Mucosa of stomach (tissue), 1 donor: ENCODE results near the gene RIPK4.
A peak's percentile ranks its signal among the peaks of the same experiment; 100 is the strongest.

Source experiments
- H3K27me3 ChIP-seq: one replicate; pipeline ENCODE4 v1.7.0; 2013; ENCODE audit warnings: mild to moderate bottlenecking, low read length; ENCODE audit not compliant: control insufficient read depth, insufficient read depth
- H3K36me3 ChIP-seq: one replicate; pipeline ENCODE4 v1.7.0; 2013; ENCODE audit warnings: low read length; ENCODE audit not compliant: control insufficient read depth, insufficient read depth
- H3K4me1 ChIP-seq: one replicate; pipeline ENCODE4 v1.7.0; 2013; ENCODE audit warnings: mild to moderate bottlenecking, low read length; ENCODE audit not compliant: control insufficient read depth, insufficient read depth
- H3K4me3 ChIP-seq: one replicate; pipeline ENCODE4 v1.7.0; 2013; ENCODE audit warnings: low read length
- H3K9ac ChIP-seq: one replicate; pipeline ENCODE4 v1.7.0; 2013; ENCODE audit warnings: mild to moderate bottlenecking, low read length, moderate library complexity
- H3K9me3 ChIP-seq: one replicate; pipeline ENCODE4 v1.7.0; 2013; ENCODE audit warnings: mild to moderate bottlenecking, low read length, moderate library complexity; ENCODE audit not compliant: control insufficient read depth
- donor health status: Pancreatic carcinoma.

The RIPK4 gene

GRCh38 chr21:41772351-41773080 lies 5.7 kb upstream of the RIPK4 start:
- H3K27me3 ChIP-seq = peaks cover 23% of the 10 kb centered on the region

GRCh38 chr21:41771625-41771945 lies 4.7 kb upstream of the RIPK4 start:
- Histone ChIP-seq H3K9ac (no peak overlapping the region), H3K4me1 (peaks cover 24% of the 10 kb centered on the region), H3K27me3 (peaks cover 30% of the 10 kb centered on the region), H3K36me3 (no peaks in the 10 kb centered on the region), H3K9me3 (no peaks in the 10 kb centered on the region), H3K4me3 (no peak overlapping the region)

More at GRCh38 chr21:41772351-41773080, 5.7 kb upstream of the RIPK4 start:
- Histone ChIP-seq H3K9ac (no peak overlapping the region), H3K9me3 (no peaks in the 10 kb centered on the region), H3K4me3 (no peak overlapping the region), H3K4me1 (peaks cover 24% of the 10 kb centered on the region), H3K36me3 (no peaks in the 10 kb centered on the region)

- peaks cover 33% of the 10 kb centered on the region for H3K27me3 ChIP-seq
These were observed 4.2 kb upstream of the RIPK4 start for GRCh38 chr21:41770901-41771624.

GRCh38 chr21:41769933-41770332 lies 3.1 kb upstream of the RIPK4 start:
- Histone ChIP-seq H3K36me3 (no peaks in the 10 kb centered on the region), H3K9me3 (no peaks in the 10 kb centered on the region), H3K4me1 (peaks cover 24% of the 10 kb centered on the region), H3K27me3 (peaks cover 33% of the 10 kb centered on the region), H3K9ac (no peak overlapping the region), H3K4me3 (no peak overlapping the region)

More at GRCh38 chr21:41770901-41771624, 4.2 kb upstream of the RIPK4 start:
- Histone ChIP-seq H3K4me3 (no peak overlapping the region), H3K9ac (no peak overlapping the region), H3K9me3 (no peaks in the 10 kb centered on the region), H3K4me1 (peaks cover 24% of the 10 kb centered on the region), H3K36me3 (no peaks in the 10 kb centered on the region)

GRCh38 chr21:41769521-41769920 lies 2.7 kb upstream of the RIPK4 start:
- Histone ChIP-seq H3K4me3 (no peak overlapping the region), H3K9me3 (no peaks in the 10 kb centered on the region), H3K27me3 (peaks cover 35% of the 10 kb centered on the region), H3K4me1 (peaks cover 28% of the 10 kb centered on the region), H3K9ac (no peak overlapping the region), H3K36me3 (no peaks in the 10 kb centered on the region)

GRCh38 chr21:41769111-41769510 lies 2.3 kb upstream of the RIPK4 start:
- peaks cover 32% of the 10 kb centered on the region for H3K4me1 ChIP-seq
- peaks cover 36% of the 10 kb centered on the region for H3K27me3 ChIP-seq
- H3K9ac ChIP-seq = peak overlapping the region; percentile 62
- no peaks in the 10 kb centered on the region for H3K9me3 ChIP-seq
- H3K4me3 ChIP-seq = peak overlapping the region; percentile 11
- H3K36me3 ChIP-seq = no peaks in the 10 kb centered on the region

GRCh38 chr21:41768437-41769042 lies 1.7 kb upstream of the RIPK4 start:
- Histone ChIP-seq H3K9me3 (no peaks in the 10 kb centered on the region), H3K4me1 (peaks cover 38% of the 10 kb centered on the region), H3K27me3 (peaks cover 41% of the 10 kb centered on the region)

GRCh38 chr21:41767606-41768436 lies 969 bp upstream of the RIPK4 start:
- peaks cover 41% of the 10 kb centered on the region for H3K27me3 ChIP-seq
- peaks cover 44% of the 10 kb centered on the region for H3K4me1 ChIP-seq
- no peaks in the 10 kb centered on the region for H3K36me3 ChIP-seq
- peak overlapping the region; percentile 62 for H3K9ac ChIP-seq
- peak overlapping the region; percentile 11 for H3K4me3 ChIP-seq
- H3K9me3 ChIP-seq = no peaks in the 10 kb centered on the region

More at GRCh38 chr21:41768437-41769042, 1.7 kb upstream of the RIPK4 start:
- Histone ChIP-seq H3K4me3 (peak overlapping the region; percentile 11), H3K36me3 (no peaks in the 10 kb centered on the region), H3K9ac (peak overlapping the region; percentile 62)

- peak overlapping the region; percentile 66 for H3K4me3 ChIP-seq
These were observed 624 bp downstream of the RIPK4 start for GRCh38 chr21:41765973-41766882.

GRCh38 chr21:41765420-41765821 lies 1.4 kb downstream of the RIPK4 start:
- Histone ChIP-seq H3K4me3 (peak overlapping the region; percentile 66), H3K36me3 (no peaks in the 10 kb centered on the region), H3K4me1 (peaks cover 67% of the 10 kb centered on the region), H3K9ac (peak overlapping the region; percentile 88), H3K27me3 (peaks cover 39% of the 10 kb centered on the region), H3K9me3 (no peaks in the 10 kb centered on the region)

More at GRCh38 chr21:41765973-41766882, 624 bp downstream of the RIPK4 start:
- peak overlapping the region; percentile 88 for H3K9ac ChIP-seq
- H3K4me1 ChIP-seq = peaks cover 59% of the 10 kb centered on the region
- H3K9me3 ChIP-seq = no peaks in the 10 kb centered on the region
- H3K27me3 ChIP-seq = peaks cover 39% of the 10 kb centered on the region
- H3K36me3 ChIP-seq = no peaks in the 10 kb centered on the region
